ENCODE measurements around the gene MT1E. TPM values are rescaled to one million over a fixed set of nuclear protein-coding genes. Genes with fewer than 3 reads are reported as not detected.

MT1E gene
- total and polyA plus RNA-seq, 2 of the 8 experiments (the other 6 are each of a cell fraction or from before 2014, with no cell fraction given) = 7.9 to 117 TPM

GRCh38 chr16:56591377-56592060 lies 34.1 kb upstream of the MT1E start:
- no peaks in the 10 kb centered on the region for H3K9me3 ChIP-seq (ENCODE audit: insufficient read depth in 2 of 2, low read depth in 1 of 2, low read length in 1 of 2)
- no peak overlapping the region for H4K8ac ChIP-seq (ENCODE audit: extremely low read depth, insufficient read depth, low read length)
- CTCF ChIA-PET (ENCODE audit: partially characterized antibody) = interaction anchor here (0.9 to 3.3 kb wide), 9 partner anchors 9 to 85 kb away, joined by 3 to 25 read pairs (median 4); no protein-coding TSS in a partner anchor
- H3K4me1 ChIP-seq (replicated peaks in 1 of 4; ENCODE audit: control insufficient read depth in 3 of 4, insufficient read depth in 4 of 4, low read length in 3 of 4) = peaks cover 0 to 13% (median 4%) of the 10 kb centered on the region in 4 experiments; a peak in 5 of 7 replicates
- H3K18ac ChIP-seq (ENCODE audit: extremely low read depth, low read length) = no peak overlapping the region
- H2BK20ac ChIP-seq (ENCODE audit: low read length) = no peak overlapping the region
- POLR2A ChIA-PET (ENCODE audit: partially characterized antibody) = interaction anchor here (0.6 to 1.3 kb wide), 2 partner anchors 10 to 96 kb away, joined by 3 read pairs; no protein-coding TSS in a partner anchor
- no peak overlapping the region for H3K23ac ChIP-seq (ENCODE audit: insufficient read length)
- no peaks in the 10 kb centered on the region for H3K79me2 ChIP-seq (ENCODE audit: control insufficient read depth in 1 of 2, insufficient read depth in 2 of 2, low read length in 2 of 2)
- H2BK15ac ChIP-seq (ENCODE audit: low read length) = no peak overlapping the region
- H3K4me2 ChIP-seq (ENCODE audit: insufficient read depth in 1 of 2, low read depth in 2 of 2, low read length in 2 of 2) = no peak overlapping the region
- 71% methylated on average over 4 of the region's 4 CpGs; no CpG with 5 or more reads in 1 of the 2 experiments for WGBS, 2 experiments (ENCODE audit: extremely low coverage in 1 of 2, insufficient coverage in 1 of 2, insufficient read length in 1 of 2, insufficient replicate concordance in 2 of 2, low coverage in 1 of 2, low lambda C conversion rate in 2 of 2, missing lambda C conversion rate in 1 of 2)
- peaks cover 2 to 4% of the 10 kb centered on the region in 2 experiments for H4K20me1 ChIP-seq (replicated peaks in 1 of 2; ENCODE audit: control insufficient read depth in 1 of 2, insufficient read depth in 2 of 2, low read length in 2 of 2)
- peaks cover 20 to 52% (median 43%) of the 10 kb centered on the region in 4 experiments for H3K27me3 ChIP-seq (replicated peaks in 1 of 4; ENCODE audit: control insufficient read depth in 3 of 4, extremely low read depth in 1 of 4, insufficient read depth in 3 of 4, low read length in 3 of 4)
- TF ChIP-seq NRF1 (IDR thresholded peaks at IDR 0.05; ENCODE audit: low read depth, low read length) = no peak
- TF ChIP-seq CREB1 (IDR thresholded peaks at IDR 0.05) = no peak
- no peak for TF ChIP-seq TAF7 (optimal IDR thresholded peaks at IDR 0.05; ENCODE audit: borderline replicate concordance, low read depth, low read length)
- no peak for TF ChIP-seq SP4 (IDR thresholded peaks at IDR 0.05; ENCODE audit: low read length)
- no peak for TF ChIP-seq POLR2A (IDR thresholded peaks at IDR 0.05; ENCODE audit: control extremely low read depth in 1 of 2, low read depth in 2 of 2, low read length in 2 of 2)
- TF ChIP-seq KDM4A (IDR thresholded peaks at IDR 0.05; ENCODE audit: low read depth, low read length, severe bottlenecking) = no peak
- H3K14ac ChIP-seq (ENCODE audit: insufficient read length) = no peak overlapping the region
- H3K4ac ChIP-seq (replicated peaks; ENCODE audit: insufficient read length, low read depth, low read length) = no peak overlapping the region
- DNase-seq (ENCODE audit: low read depth in 1 of 2, low spot score in 2 of 2) = no peak
- H3K9ac ChIP-seq (replicated peaks in 1 of 4; ENCODE audit: extremely low read depth in 1 of 4, low read depth in 3 of 4, low read length in 3 of 4) = no peak overlapping the region
- no peak overlapping the region for H4K5ac ChIP-seq (ENCODE audit: insufficient read length, low read depth, low read length)
- H2AFZ ChIP-seq (ENCODE audit: low read length) = no peak overlapping the region
- H3K36me3 ChIP-seq (ENCODE audit: control insufficient read depth in 2 of 4, insufficient read depth in 4 of 4, low read length in 3 of 4) = no peaks in the 10 kb centered on the region
- H2AK5ac ChIP-seq (ENCODE audit: low read depth, low read length) = no peak overlapping the region
- no peak overlapping the region for H2BK5ac ChIP-seq (ENCODE audit: low read depth, low read length)
- H3K56ac ChIP-seq (replicated peaks; ENCODE audit: insufficient read length, low read depth, low read length) = no peak overlapping the region
- no peak for FAIRE-seq
- H2BK12ac ChIP-seq (ENCODE audit: low read depth, low read length) = no peak overlapping the region
- no peaks in the 10 kb centered on the region for H3K79me1 ChIP-seq (ENCODE audit: low read depth, low read length)
- peaks cover 8% of the 10 kb centered on the region; the same call in 1 of the 2 replicates for H3K23me2 ChIP-seq (ENCODE audit: low read depth, low read length)
- no peak overlapping the region for H4K91ac ChIP-seq (replicated peaks; ENCODE audit: insufficient read length, low read length)
- H3K4me3 ChIP-seq (ENCODE audit: extremely low read depth in 1 of 4, insufficient read depth in 2 of 4, low read depth in 3 of 4, low read length in 4 of 4) = no peak overlapping the region
- no peak overlapping the region for H2BK120ac ChIP-seq (replicated peaks; ENCODE audit: low read depth, low read length)
- no peak overlapping the region for H3K27ac ChIP-seq (ENCODE audit: low read depth, low read length)
